ENCODE measurements around the gene TRPV4. TPM values are rescaled to one million over a fixed set of nuclear protein-coding genes. Genes with fewer than 3 reads are reported as not detected.

Gene TRPV4
- total RNA-seq, 1 donor from 2014 or later: 1.7 TPM

DNA sequence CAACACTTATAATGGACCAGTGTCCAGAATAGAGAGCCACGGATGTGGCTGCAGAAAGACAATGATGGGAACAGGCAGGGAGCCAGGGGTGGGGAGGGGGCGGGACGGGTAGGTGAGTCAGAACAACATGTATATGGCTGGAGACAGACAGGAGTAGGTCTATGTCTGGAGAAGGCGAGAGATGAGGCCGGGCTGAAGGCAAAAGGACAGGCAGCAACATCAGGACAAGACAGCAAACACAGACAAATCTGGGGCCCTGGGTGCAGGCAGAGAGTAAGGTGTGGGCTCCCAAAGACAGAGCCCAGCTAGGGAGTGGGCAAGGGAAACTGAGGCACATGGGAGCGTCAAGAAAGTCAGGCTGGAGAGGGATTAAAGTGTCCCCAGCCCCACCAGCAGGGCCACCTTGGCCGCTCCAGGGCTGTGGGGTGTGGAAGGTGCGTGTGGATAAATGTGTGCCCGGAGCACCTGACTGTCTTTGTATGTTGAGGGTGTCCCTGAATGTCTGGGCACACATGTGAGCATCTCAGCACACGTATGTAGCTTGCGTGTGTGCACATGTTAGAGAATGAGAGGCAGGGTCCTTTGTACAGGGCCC lies 75.4 kb downstream of the TRPV4 start:
- H3K36me3 ChIP-seq (ENCODE audit: control insufficient read depth, insufficient read depth, low read length): no peaks in the 10 kb centered on the region
- DNase-seq (ENCODE audit: low read depth): no peak
- no peak overlapping the region for H3K4me3 ChIP-seq (ENCODE audit: low read depth, low read length)
- TF ChIP-seq, protein P1, sequence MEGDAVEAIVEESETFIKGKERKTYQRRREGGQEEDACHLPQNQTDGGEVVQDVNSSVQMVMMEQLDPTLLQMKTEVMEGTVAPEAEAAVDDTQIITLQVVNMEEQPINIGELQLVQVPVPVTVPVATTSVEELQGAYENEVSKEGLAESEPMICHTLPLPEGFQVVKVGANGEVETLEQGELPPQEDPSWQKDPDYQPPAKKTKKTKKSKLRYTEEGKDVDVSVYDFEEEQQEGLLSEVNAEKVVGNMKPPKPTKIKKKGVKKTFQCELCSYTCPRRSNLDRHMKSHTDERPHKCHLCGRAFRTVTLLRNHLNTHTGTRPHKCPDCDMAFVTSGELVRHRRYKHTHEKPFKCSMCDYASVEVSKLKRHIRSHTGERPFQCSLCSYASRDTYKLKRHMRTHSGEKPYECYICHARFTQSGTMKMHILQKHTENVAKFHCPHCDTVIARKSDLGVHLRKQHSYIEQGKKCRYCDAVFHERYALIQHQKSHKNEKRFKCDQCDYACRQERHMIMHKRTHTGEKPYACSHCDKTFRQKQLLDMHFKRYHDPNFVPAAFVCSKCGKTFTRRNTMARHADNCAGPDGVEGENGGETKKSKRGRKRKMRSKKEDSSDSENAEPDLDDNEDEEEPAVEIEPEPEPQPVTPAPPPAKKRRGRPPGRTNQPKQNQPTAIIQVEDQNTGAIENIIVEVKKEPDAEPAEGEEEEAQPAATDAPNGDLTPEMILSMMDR (IDR thresholded peaks at IDR 0.05; ENCODE audit: insufficient read depth, low read length, poor library complexity, severe bottlenecking): no peak
- peaks cover 4% of the 10 kb centered on the region for H3K27me3 ChIP-seq (ENCODE audit: control insufficient read depth, insufficient read depth, low read length)

DNA sequence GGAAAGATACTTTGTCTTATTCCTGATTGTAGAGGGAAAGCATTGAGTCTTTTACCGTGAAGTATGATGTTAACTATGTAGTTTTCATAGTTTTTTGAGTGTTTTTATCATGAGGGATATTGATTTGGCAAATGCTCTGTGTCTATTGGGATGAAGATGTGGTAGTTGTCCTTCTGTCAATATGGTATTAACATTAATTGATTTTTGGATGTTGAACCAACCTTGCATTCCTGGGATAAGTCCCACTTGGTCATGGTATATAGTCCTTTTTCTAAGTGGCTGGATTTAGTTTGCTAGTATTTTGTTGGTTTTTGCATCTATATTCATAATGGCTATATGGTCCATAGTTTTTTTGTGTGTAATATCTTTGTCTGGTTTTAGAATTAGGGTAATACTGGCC lies 76.7 kb downstream of the TRPV4 start:
- Histone ChIP-seq H3K27me3 (ENCODE audit: control insufficient read depth, insufficient read depth, low read length) (peaks cover 4% of the 10 kb centered on the region), H3K4me3 (ENCODE audit: low read depth, low read length) (no peak overlapping the region), H3K36me3 (ENCODE audit: control insufficient read depth, insufficient read depth, low read length) (no peaks in the 10 kb centered on the region)
- TF ChIP-seq, protein P1 (IDR thresholded peaks at IDR 0.05; ENCODE audit: insufficient read depth, low read length, poor library complexity, severe bottlenecking): no peak
- DNase-seq (ENCODE audit: low read depth): no peak

DNA sequence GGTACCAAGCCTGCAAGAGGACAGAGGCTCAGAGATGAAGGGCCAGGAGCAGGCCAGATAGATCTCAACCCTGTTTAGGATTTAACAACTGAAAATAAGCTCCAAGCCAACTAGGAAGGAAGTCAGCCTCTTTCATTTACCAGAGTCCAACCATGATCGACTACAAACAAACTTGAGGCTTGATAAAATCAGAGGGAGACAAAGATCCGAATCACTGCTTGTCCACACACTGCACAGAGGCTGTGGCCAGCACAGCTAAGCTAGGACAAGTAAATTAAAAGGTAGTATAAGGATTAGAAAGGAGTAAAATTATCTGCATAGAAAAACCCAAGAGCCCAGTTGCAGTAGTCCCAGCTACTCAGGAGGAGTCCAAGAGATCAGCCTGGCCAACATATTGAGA lies 79.2 kb downstream of the TRPV4 start:
- Histone ChIP-seq H3K4me3 (ENCODE audit: low read depth, low read length) (no peak overlapping the region), H3K27me3 (ENCODE audit: control insufficient read depth, insufficient read depth, low read length) (peaks cover 4% of the 10 kb centered on the region), H3K36me3 (ENCODE audit: control insufficient read depth, insufficient read depth, low read length) (no peaks in the 10 kb centered on the region)
- TF ChIP-seq, protein P1 (IDR thresholded peaks at IDR 0.05; ENCODE audit: insufficient read depth, low read length, poor library complexity, severe bottlenecking): no peak
- no peak for DNase-seq (ENCODE audit: low read depth)

DNA sequence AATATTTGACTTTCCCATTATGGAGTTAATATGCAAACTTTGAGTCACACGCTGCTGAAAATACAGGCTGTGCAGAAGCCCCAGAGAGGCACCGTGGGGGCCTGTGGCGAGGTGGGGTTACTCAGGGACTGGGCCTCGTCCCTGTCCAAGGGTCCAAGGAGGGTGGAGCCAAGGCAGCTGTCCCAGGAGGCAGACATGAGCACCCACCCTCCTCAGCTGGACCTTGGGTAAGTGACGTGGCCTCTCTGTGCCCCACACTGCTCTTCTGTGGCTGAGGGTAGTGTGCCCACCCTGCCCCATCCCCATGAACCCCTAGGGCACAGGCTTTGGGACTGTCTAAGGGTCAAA lies 80.2 kb downstream of the TRPV4 start:
- peaks cover 2% of the 10 kb centered on the region for H3K27me3 ChIP-seq (ENCODE audit: control insufficient read depth, insufficient read depth, low read length)
- TF ChIP-seq, protein P1 (IDR thresholded peaks at IDR 0.05; ENCODE audit: insufficient read depth, low read length, poor library complexity, severe bottlenecking): no peak
- H3K36me3 ChIP-seq (ENCODE audit: control insufficient read depth, insufficient read depth, low read length): no peaks in the 10 kb centered on the region
- DNase-seq (ENCODE audit: low read depth): no peak
- no peak overlapping the region for H3K4me3 ChIP-seq (ENCODE audit: low read depth, low read length)

DNA sequence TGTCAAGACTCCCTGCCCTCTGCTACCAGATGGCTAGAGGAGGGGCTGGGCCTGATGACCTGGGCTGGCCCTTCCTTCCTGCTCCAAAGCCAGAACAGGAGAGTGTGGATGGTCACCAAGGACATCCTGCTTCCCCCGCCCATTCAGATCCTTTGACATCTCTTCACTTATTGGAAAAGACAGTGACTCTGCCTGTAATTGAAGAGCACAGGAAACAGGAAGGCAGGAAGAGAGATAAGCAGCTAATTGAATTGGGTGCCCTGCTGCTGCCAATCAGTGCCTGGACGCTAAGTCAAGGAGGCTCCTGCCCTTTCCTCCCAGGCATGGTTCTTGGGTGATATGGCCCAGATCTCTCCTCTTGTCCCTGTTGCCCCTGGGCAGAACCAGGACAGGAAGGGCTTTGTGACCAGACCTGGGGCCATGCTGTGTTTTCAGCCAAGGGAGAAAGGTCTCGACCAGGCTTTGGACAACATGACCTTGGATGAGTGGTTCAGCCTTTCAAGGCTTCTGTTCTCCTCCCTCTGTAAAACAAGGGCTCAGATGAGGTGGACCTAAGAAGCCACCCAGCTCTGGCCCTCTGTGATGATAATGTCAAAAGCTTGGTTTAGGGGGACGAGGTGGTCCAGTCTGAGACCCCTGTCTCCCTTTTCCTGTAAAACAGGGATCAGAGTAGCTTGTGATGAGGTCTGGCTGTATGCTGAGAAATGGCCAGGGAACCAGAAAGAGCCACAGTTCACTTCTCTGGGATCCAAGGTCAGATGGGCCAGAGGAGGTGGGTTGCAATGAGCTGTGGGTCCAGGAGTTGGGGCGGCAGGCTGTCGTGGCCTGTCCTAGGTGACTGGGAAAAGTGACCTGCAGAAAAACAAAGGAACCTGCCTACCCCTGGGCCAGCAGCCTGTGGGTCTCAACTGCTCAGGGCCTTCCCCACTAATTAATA lies 80.8 kb downstream of the TRPV4 start:
- no peak for DNase-seq (ENCODE audit: low read depth)
- Histone ChIP-seq H3K4me3 (ENCODE audit: low read depth, low read length) (no peak overlapping the region), H3K36me3 (ENCODE audit: control insufficient read depth, insufficient read depth, low read length) (no peaks in the 10 kb centered on the region), H3K27me3 (ENCODE audit: control insufficient read depth, insufficient read depth, low read length) (no peaks in the 10 kb centered on the region)
- TF ChIP-seq, protein P1 (IDR thresholded peaks at IDR 0.05; ENCODE audit: insufficient read depth, low read length, poor library complexity, severe bottlenecking): no peak

Measured in kidney epithelial cell (primary cell).